Measurements from ENCODE around the gene FHIT.
"Not testable (repeated sequence)": the region's sequence is repeated elsewhere in the genome, so short reads cannot be mapped to it uniquely, and the experiment has no call there.

FHIT gene

GRCh38 chr3:60998858-60999257, 252.4 kb downstream of the FHIT start:
- no peak overlapping the region for H3K4me3 ChIP-seq (ENCODE audit: low read depth, low read length)
- TF ChIP-seq CTCF (conservative IDR thresholded peaks at IDR 0.05; ENCODE audit: low read depth, low read length), result no peak
- DNase-seq (ENCODE audit: low read depth), result no peak

- no peak for TF ChIP-seq CTCF (conservative IDR thresholded peaks at IDR 0.05; ENCODE audit: low read depth, low read length)
- DNase-seq (ENCODE audit: low read depth), result no peak
- H3K4me3 ChIP-seq (ENCODE audit: low read depth, low read length), result no peak overlapping the region
Observed at GRCh38 chr3:60992395-60992794, 258.9 kb downstream of the FHIT start.

- no peak for TF ChIP-seq CTCF (conservative IDR thresholded peaks at IDR 0.05; ENCODE audit: low read depth, low read length)
- no peak overlapping the region for H3K4me3 ChIP-seq (ENCODE audit: low read depth, low read length)
- DNase-seq (ENCODE audit: low read depth), result no peak
Observed at GRCh38 chr3:60990442-60990730, 260.9 kb downstream of the FHIT start.

- H3K4me3 ChIP-seq (ENCODE audit: low read depth, low read length), result no peak overlapping the region
- DNase-seq (ENCODE audit: low read depth), result no peak
- no peak for TF ChIP-seq CTCF (conservative IDR thresholded peaks at IDR 0.05; ENCODE audit: low read depth, low read length)
Observed at GRCh38 chr3:60989626-60990441, 261.4 kb downstream of the FHIT start.

GRCh38 chr3:60987191-60987590, 264.1 kb downstream of the FHIT start:
- H3K4me3 ChIP-seq (ENCODE audit: low read depth, low read length); DNase-seq (ENCODE audit: low read depth): not testable (repeated sequence)

GRCh38 chr3:60986552-60986951, 264.7 kb downstream of the FHIT start:
- DNase-seq (ENCODE audit: low read depth), result no peak
- H3K4me3 ChIP-seq (ENCODE audit: low read depth, low read length), result no peak overlapping the region
- no peak for TF ChIP-seq CTCF (conservative IDR thresholded peaks at IDR 0.05; ENCODE audit: low read depth, low read length)

- no peak for DNase-seq (ENCODE audit: low read depth)
- no peak for TF ChIP-seq CTCF (conservative IDR thresholded peaks at IDR 0.05; ENCODE audit: low read depth, low read length)
- H3K4me3 ChIP-seq (ENCODE audit: low read depth, low read length), result no peak overlapping the region
Observed at GRCh38 chr3:60983906-60984305, 267.3 kb downstream of the FHIT start.
